Measurements from ENCODE around the gene PTGES. TPM values are rescaled to one million over a fixed set of nuclear protein-coding genes. Genes with fewer than 3 reads are reported as not detected.

The PTGES gene
- total and polyA plus RNA-seq, 9 of the 15 experiments (the other 6 are each of a cell fraction or from before 2014, with no cell fraction given): 0.13 TPM; not detected in 8

DNA sequence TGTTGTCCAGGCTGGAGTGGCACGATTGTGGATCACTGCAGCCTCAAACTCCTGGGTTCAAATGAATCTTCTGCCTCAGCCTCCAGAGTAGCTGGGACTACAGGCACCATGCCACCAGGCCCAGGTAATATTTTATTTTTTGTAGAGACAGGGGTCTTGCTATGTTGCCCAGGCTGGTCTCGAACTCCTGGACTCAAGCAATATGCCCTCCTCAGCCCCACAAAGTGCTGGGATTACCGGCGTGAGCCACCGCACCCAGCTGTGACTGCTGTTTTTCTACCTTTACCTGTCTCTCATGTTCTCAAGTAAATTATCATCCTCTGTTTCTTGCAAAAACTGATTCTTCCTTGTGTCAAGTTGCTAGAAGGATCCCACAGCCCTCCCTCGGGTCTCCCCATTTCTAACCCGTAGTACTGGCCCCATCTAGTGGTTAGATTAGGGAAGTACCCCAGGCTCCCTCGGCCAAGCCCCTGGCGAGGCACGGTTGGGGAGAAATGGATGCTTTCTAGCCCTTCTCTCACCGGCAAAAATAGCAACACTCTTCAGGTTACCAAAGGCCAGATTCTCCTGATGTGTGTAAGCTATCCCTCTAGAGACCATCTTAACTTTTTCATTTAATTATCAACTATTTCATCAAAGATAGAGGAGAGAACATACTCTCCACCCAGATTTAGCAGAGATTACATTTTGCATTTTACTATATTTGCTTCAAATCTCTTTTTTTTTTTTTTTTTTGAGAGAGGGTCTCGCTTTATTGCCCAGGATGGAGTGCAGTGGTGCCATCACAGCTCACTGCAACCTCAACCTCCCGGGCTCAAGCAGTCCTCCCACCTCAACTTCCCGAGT lies 30.9 kb upstream of the PTGES start (continued):
- TF ChIP-seq, protein P1, sequence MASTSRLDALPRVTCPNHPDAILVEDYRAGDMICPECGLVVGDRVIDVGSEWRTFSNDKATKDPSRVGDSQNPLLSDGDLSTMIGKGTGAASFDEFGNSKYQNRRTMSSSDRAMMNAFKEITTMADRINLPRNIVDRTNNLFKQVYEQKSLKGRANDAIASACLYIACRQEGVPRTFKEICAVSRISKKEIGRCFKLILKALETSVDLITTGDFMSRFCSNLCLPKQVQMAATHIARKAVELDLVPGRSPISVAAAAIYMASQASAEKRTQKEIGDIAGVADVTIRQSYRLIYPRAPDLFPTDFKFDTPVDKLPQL (IDR thresholded peaks at IDR 0.05; ENCODE audit: extremely low read depth, insufficient read length): no peak
- TF ChIP-seq, protein P2, sequence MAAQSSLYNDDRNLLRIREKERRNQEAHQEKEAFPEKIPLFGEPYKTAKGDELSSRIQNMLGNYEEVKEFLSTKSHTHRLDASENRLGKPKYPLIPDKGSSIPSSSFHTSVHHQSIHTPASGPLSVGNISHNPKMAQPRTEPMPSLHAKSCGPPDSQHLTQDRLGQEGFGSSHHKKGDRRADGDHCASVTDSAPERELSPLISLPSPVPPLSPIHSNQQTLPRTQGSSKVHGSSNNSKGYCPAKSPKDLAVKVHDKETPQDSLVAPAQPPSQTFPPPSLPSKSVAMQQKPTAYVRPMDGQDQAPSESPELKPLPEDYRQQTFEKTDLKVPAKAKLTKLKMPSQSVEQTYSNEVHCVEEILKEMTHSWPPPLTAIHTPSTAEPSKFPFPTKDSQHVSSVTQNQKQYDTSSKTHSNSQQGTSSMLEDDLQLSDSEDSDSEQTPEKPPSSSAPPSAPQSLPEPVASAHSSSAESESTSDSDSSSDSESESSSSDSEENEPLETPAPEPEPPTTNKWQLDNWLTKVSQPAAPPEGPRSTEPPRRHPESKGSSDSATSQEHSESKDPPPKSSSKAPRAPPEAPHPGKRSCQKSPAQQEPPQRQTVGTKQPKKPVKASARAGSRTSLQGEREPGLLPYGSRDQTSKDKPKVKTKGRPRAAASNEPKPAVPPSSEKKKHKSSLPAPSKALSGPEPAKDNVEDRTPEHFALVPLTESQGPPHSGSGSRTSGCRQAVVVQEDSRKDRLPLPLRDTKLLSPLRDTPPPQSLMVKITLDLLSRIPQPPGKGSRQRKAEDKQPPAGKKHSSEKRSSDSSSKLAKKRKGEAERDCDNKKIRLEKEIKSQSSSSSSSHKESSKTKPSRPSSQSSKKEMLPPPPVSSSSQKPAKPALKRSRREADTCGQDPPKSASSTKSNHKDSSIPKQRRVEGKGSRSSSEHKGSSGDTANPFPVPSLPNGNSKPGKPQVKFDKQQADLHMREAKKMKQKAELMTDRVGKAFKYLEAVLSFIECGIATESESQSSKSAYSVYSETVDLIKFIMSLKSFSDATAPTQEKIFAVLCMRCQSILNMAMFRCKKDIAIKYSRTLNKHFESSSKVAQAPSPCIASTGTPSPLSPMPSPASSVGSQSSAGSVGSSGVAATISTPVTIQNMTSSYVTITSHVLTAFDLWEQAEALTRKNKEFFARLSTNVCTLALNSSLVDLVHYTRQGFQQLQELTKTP (IDR thresholded peaks at IDR 0.05; ENCODE audit: low read depth in 1 of 2, partially characterized antibody in 2 of 2): peak in 1 of 2 experiments; percentile 34
- TF ChIP-seq RBBP5 (IDR thresholded peaks at IDR 0.05; ENCODE audit: borderline replicate concordance, insufficient read depth, low read length, poor library complexity, severe bottlenecking): no peak
- TF ChIP-seq FOXP1 (CRISPR knock-in tag; IDR thresholded peaks at IDR 0.05): no peak
- TF ChIP-seq, protein P3, sequence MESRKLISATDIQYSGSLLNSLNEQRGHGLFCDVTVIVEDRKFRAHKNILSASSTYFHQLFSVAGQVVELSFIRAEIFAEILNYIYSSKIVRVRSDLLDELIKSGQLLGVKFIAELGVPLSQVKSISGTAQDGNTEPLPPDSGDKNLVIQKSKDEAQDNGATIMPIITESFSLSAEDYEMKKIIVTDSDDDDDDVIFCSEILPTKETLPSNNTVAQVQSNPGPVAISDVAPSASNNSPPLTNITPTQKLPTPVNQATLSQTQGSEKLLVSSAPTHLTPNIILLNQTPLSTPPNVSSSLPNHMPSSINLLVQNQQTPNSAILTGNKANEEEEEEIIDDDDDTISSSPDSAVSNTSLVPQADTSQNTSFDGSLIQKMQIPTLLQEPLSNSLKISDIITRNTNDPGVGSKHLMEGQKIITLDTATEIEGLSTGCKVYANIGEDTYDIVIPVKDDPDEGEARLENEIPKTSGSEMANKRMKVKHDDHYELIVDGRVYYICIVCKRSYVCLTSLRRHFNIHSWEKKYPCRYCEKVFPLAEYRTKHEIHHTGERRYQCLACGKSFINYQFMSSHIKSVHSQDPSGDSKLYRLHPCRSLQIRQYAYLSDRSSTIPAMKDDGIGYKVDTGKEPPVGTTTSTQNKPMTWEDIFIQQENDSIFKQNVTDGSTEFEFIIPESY (CRISPR knock-in tag; IDR thresholded peaks at IDR 0.05): peak; percentile 58; the same call in 1 of the 2 replicates
- TF ChIP-seq SMARCA5 (IDR thresholded peaks at IDR 0.05): peak; percentile 15; the same call in 1 of the 2 replicates
- TF ChIP-seq YBX1 (IDR thresholded peaks at IDR 0.05): no peak
- no peak for TF ChIP-seq ZNF347 (CRISPR knock-in tag; IDR thresholded peaks at IDR 0.05; ENCODE audit: low read depth)
- TF ChIP-seq, protein P4, sequence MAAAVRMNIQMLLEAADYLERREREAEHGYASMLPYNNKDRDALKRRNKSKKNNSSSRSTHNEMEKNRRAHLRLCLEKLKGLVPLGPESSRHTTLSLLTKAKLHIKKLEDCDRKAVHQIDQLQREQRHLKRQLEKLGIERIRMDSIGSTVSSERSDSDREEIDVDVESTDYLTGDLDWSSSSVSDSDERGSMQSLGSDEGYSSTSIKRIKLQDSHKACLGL (CRISPR knock-in tag; IDR thresholded peaks at IDR 0.05; ENCODE audit: borderline replicate concordance, poor library complexity, severe bottlenecking): no peak
- peak; percentile 67 for TF ChIP-seq KLF16 (IDR thresholded peaks at IDR 0.05)
- peak in 1 of 2 experiments; percentile 41; a peak in 1 of 4 replicates for TF ChIP-seq SRF (CRISPR knock-in tag; IDR thresholded peaks at IDR 0.05)
- TF ChIP-seq TEAD2 (tag; IDR thresholded peaks at IDR 0.05): no peak
- TF ChIP-seq DPF2 (IDR thresholded peaks at IDR 0.05): no peak
- TF ChIP-seq TBL1XR1 (IDR thresholded peaks at IDR 0.05; ENCODE audit: low read length in 2 of 2): no peak; a peak in 1 of 4 replicates
- no peak for TF ChIP-seq PTRF (tag; IDR thresholded peaks at IDR 0.05)
- no peak for TF ChIP-seq LCOR (CRISPR knock-in tag; IDR thresholded peaks at IDR 0.05)
- no peak for TF ChIP-seq ZC3H4 (CRISPR knock-in tag; IDR thresholded peaks at IDR 0.05; ENCODE audit: borderline replicate concordance)
